Measurements from ENCODE around the gene CRY1.

DNA sequence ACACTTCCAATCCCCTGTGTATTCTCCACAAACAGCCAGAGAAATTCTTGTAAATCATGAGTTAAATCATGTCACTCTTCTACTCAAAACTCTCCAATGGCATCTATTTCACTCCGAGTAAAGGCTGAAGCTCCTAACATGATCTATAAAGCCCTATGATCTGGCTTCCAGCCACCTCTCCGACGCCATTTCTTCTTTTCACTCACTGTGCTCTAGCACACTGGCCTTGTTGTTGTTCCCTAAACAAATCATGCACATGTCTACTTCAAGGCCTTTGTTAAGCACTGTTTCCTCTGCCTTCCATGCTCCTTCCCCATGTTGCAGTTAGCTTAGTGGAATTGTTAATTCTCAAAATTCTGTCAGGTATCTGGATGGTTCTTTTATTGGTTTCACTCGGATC lies 76.3 kb downstream of the CRY1 start:
- TF ChIP-seq, protein P1, sequence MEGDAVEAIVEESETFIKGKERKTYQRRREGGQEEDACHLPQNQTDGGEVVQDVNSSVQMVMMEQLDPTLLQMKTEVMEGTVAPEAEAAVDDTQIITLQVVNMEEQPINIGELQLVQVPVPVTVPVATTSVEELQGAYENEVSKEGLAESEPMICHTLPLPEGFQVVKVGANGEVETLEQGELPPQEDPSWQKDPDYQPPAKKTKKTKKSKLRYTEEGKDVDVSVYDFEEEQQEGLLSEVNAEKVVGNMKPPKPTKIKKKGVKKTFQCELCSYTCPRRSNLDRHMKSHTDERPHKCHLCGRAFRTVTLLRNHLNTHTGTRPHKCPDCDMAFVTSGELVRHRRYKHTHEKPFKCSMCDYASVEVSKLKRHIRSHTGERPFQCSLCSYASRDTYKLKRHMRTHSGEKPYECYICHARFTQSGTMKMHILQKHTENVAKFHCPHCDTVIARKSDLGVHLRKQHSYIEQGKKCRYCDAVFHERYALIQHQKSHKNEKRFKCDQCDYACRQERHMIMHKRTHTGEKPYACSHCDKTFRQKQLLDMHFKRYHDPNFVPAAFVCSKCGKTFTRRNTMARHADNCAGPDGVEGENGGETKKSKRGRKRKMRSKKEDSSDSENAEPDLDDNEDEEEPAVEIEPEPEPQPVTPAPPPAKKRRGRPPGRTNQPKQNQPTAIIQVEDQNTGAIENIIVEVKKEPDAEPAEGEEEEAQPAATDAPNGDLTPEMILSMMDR (IDR thresholded peaks at IDR 0.05), result no peak
- TF ChIP-seq POLR2A (IDR thresholded peaks at IDR 0.05), result no peak
